HepG2 (cell line): ENCODE measurements around the gene PTBP2. TPM values are rescaled to one million over a fixed set of nuclear protein-coding genes. Genes with fewer than 3 reads are reported as not detected.

ENCODE experiments used
- ATAC-seq: fragments of 200-7000 bp; cut with Tn5 transposase; 3 replicates; pipeline ENCODE4 v1.9.1; 2020; ENCODE audit warnings: mild to moderate bottlenecking, moderate library complexity
- BruUV-seq: library from RNA; stranded (reverse); fragments of 400-500 nt; replicated peaks from 2 replicates; lab custom pipeline; 2021; lab: Mats Ljungman, UMichigan
- CTCF ChIA-PET: fragments of 300-600 bp; formaldehyde crosslinking; extraction: SDS; loops from one replicate; lab custom pipeline; 2021; ENCODE audit warnings: low total read pairs, inconsistent platforms, low intra/inter-chr PET ratio; lab: Yijun Ruan, JAX
- POLR2A ChIA-PET: fragments of 350-600 bp; sonication (Branson Sonifier 250); formaldehyde crosslinking; loops from one replicate; lab custom pipeline; 2020; ENCODE audit warnings: antibody characterized with exemption, inconsistent platforms; lab: Yijun Ruan, JAX
- DNase-seq: peaks from one replicate; pipeline ENCODE4 v3.0.0-alpha.2; 2015; ENCODE audit warnings: low spot score
- FAIRE-seq: peaks from 3 replicates; lab custom pipeline; 2011; peaks lifted over from hg19 to GRCh38; lab: Jason Lieb, UNC
- H2AFZ ChIP-seq: one replicate; pipeline ENCODE4 v1.6.1; 2011; ENCODE audit warnings: low read length, inconsistent platforms
- H3K27ac ChIP-seq: fragments of 300-600 bp; 3 replicates; pipeline ENCODE4 v1.8.0; 2011; ENCODE audit warnings: mixed run types, mild to moderate bottlenecking, mixed read lengths, low read length, inconsistent platforms; ENCODE audit not compliant: insufficient read depth; ENCODE audit errors: extremely low read length
- H3K27me3 ChIP-seq, 2 experiments: fragments of 200-600 bp in 1 of 2; 2 replicates in 1 of 2; 3 replicates in 1 of 2; pipeline versions ENCODE4 v1.6.0 to v1.8.0; 2011; ENCODE audit warnings: low read length in 2 of 2, mild to moderate bottlenecking in 2 of 2, moderate library complexity in 2 of 2, inconsistent platforms in 1 of 2; ENCODE audit not compliant: insufficient read depth in 2 of 2, control insufficient read depth in 1 of 2
- H3K36me3 ChIP-seq, 2 experiments: fragments of 200-600 bp in 1 of 2; replicated peaks in 1 of 2; 2 replicates in 1 of 2; 3 replicates in 1 of 2; pipeline versions ENCODE4 v1.5.1 to v1.8.0; 2011; ENCODE audit warnings: low read length in 2 of 2, inconsistent platforms in 1 of 2; ENCODE audit not compliant: insufficient read depth in 2 of 2, control insufficient read depth in 1 of 2
- H3K4me1 ChIP-seq: 2 replicates; pipeline ENCODE4 v1.5.1; 2012; ENCODE audit warnings: low read length, inconsistent platforms; ENCODE audit not compliant: insufficient read depth
- H3K4me2 ChIP-seq: 2 replicates; pipeline ENCODE4 v1.6.0; 2011; ENCODE audit warnings: low read depth, low read length, inconsistent platforms
- H3K4me3 ChIP-seq, 3 experiments: fragments of 200-600 bp in 1 of 3; sonication (generic), shearing (Covaris generic) in 1 of 3; replicated peaks in 1 of 3; 2 replicates each; pipeline ENCODE4 v1.5.1; 2011 to 2016; ENCODE audit warnings: low read length in 3 of 3, inconsistent platforms in 2 of 3, low read depth in 2 of 3, mild to moderate bottlenecking in 2 of 3, control low read depth in 1 of 3, mixed read lengths in 1 of 3; ENCODE audit not compliant: insufficient read depth in 1 of 3
- H3K79me2 ChIP-seq: one replicate; pipeline ENCODE4 v1.6.1; 2011; ENCODE audit warnings: low read length, inconsistent platforms; ENCODE audit not compliant: insufficient read depth
- H3K9ac ChIP-seq: 2 replicates; pipeline ENCODE4 v1.6.0; 2011; ENCODE audit warnings: mild to moderate bottlenecking, low read depth, low read length, inconsistent platforms; ENCODE audit not compliant: insufficient read depth
- H3K9me3 ChIP-seq: 2 replicates; pipeline ENCODE4 v1.5.1; 2012; ENCODE audit warnings: mild to moderate bottlenecking, low read length
- H4K20me1 ChIP-seq: 2 replicates; pipeline ENCODE4 v1.6.0; 2011; ENCODE audit warnings: inconsistent platforms, mild to moderate bottlenecking, low read length, moderate library complexity; ENCODE audit not compliant: insufficient read depth
- ATM ChIP-seq: fragments of 450-650 bp; IDR thresholded peaks from 2 replicates; pipeline ENCODE4 v1.7.1; 2017; ENCODE audit warnings: mild to moderate bottlenecking, borderline replicate concordance
- DNMT3B ChIP-seq: conservative IDR thresholded peaks from 2 replicates; pipeline ENCODE4 v1.6.1; 2016; ENCODE audit warnings: missing biosample characterization, control low read depth
- NCOA2 ChIP-seq: sonication (generic); formaldehyde crosslinking; IDR thresholded peaks from 2 replicates; pipeline ENCODE4 v1.8.0; 2022; ENCODE audit warnings: inconsistent platforms
- NFE2L1 ChIP-seq: sonication (generic); formaldehyde crosslinking; IDR thresholded peaks from 2 replicates; pipeline ENCODE4 v1.4.0; 2020; ENCODE audit warnings: missing genetic modification reagents, mild to moderate bottlenecking, borderline replicate concordance
- RBM22 ChIP-seq: fragments of 200-400 bp; formaldehyde crosslinking; optimal IDR thresholded peaks from 2 replicates; pipeline ENCODE3; 2017; ENCODE audit warnings: mild to moderate bottlenecking, low read length, moderate library complexity
- ZNF3 ChIP-seq: IDR thresholded peaks from 2 replicates; pipeline ENCODE4 v1.7.0; 2017; ENCODE audit warnings: inconsistent platforms
- ZNF441 ChIP-seq: sonication (generic); formaldehyde crosslinking; IDR thresholded peaks from 2 replicates; pipeline ENCODE4 v1.7.0; 2021; ENCODE audit warnings: missing genetic modification reagents, borderline replicate concordance
- ZNF597 ChIP-seq: sonication (generic); formaldehyde crosslinking; IDR thresholded peaks from 2 replicates; pipeline ENCODE4 v1.5.0; 2020; ENCODE audit warnings: missing genetic modification reagents
- whole genome bisulfite sequencing: methylation state at CpG from one replicate; pipeline ENCODE4 v1.1.6; 2017; ENCODE audit warnings: low lambda C conversion rate; 5-methylcytosine and 5-hydroxymethylcytosine counted together
- in situ Hi-C: cut with HindIII; loops from 2 replicates; pipeline ENCODE4 v1.10.0; 2017; ENCODE audit warnings: low pct_unique_long_range_greater_than_20kb; ENCODE audit not compliant: extremely low pct_ligation_motif_present
- intact Hi-C: fragments of 100-400 bp; cut with micrococcal nuclease; formaldehyde crosslinking; loops from one replicate; pipeline ENCODE4 v1.10.0; 2022; ENCODE audit not compliant: unreplicated experiment
- polyA plus RNA-seq, 8 experiments: library from polyadenylated mRNA; depleted of rRNA in 3 of 8; stranded (reverse) in 7 of 8; unstranded in 1 of 8; fragments of >200 nt; fragmentation: Illumina TruSeq in 4 of 8; extraction: Trizol in 4 of 8; gene quantifications; 2 replicates each; pipeline versions ENCODE4 v1.2.1 to v1.2.3, GENCODE V29; 2011 to 2016; ENCODE audit warnings: low read depth in 4 of 8, missing spikeins in 1 of 8, mixed read lengths in 1 of 8; ENCODE audit not compliant: insufficient read depth in 1 of 8
- total RNA-seq, 5 experiments: library from RNA; depleted of rRNA; stranded (reverse); fragments of >200 nt; fragmentation: Illumina TruSeq; extraction: Trizol; gene quantifications; 2 replicates each; pipeline ENCODE4 v1.2.3, GENCODE V29; 2016; ENCODE audit warnings: low read depth in 1 of 5

Gene PTBP2
- total and polyA plus RNA-seq, 2 of the 13 experiments (the other 11 are each of a cell fraction or from before 2014, with no cell fraction given): 10.5 to 14.1 TPM

- CTCF ChIA-PET: no interaction called here
- no TSS peak for BruUV-seq
- no peaks in the 10 kb centered on the region for H3K27me3 ChIP-seq
- no peak overlapping the region for H2AFZ ChIP-seq
- no peak for TF ChIP-seq NCOA2 (CRISPR knock-in tag)
- TF ChIP-seq DNMT3B (CRISPR knock-in tag): no peak
- TF ChIP-seq ZNF441: no peak
- no peak for TF ChIP-seq ATM
- no peak for TF ChIP-seq ZNF3 (CRISPR knock-in tag)
- TF ChIP-seq NFE2L1 (CRISPR knock-in tag): no peak
- H4K20me1 ChIP-seq: no peaks in the 10 kb centered on the region
- in situ Hi-C loops (loop anchor here (5.0 kb wide), 1 partner anchor 86 kb away; the partner anchor contains the start of gene PTBP2), intact Hi-C loops (no loop called here)
- POLR2A ChIA-PET: no interaction called here
- H3K79me2 ChIP-seq: no peaks in the 10 kb centered on the region
- ATAC-seq (no peak), FAIRE-seq (no peak), DNase-seq (no peak)
- H3K9me3 ChIP-seq: no peaks in the 10 kb centered on the region
- peaks cover 4 to 44% of the 10 kb centered on the region in 2 experiments; a peak in 4 of 5 replicates for H3K36me3 ChIP-seq
- WGBS: 93% methylated on average over 2 of the region's 2 CpGs
- H3K9ac ChIP-seq: no peak overlapping the region
- peaks cover 12% of the 10 kb centered on the region for H3K4me1 ChIP-seq
- H3K4me2 ChIP-seq: no peak overlapping the region
- no peak overlapping the region for H3K4me3 ChIP-seq
- no peak overlapping the region for H3K27ac ChIP-seq
These were observed 86.6 kb downstream of the PTBP2 start for GRCh38 chr1:96808191-96808590.

DNA sequence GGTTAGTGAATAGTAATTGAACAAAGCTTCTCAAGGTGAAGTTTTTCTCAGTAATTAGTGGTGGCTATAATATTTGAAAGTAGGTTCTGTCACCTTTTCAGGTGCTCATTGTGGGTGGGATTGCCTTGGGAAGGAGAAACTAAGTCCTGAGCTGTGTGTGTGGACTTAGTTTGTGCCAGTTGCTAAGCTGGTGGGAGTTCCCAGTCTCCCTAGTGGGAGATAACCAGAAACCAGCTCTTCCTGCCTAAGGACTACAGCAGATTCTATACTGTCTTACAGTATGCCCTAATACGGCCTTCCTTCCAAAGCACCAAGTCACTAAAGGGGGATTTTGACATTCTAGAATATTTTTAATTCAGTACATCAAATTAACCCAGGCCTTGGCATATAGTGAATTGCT, 94.3 kb downstream of the PTBP2 start:
- Histone ChIP-seq H4K20me1 (no peaks in the 10 kb centered on the region), H3K27ac (no peak overlapping the region), H2AFZ (no peak overlapping the region), H3K4me1 (no peaks in the 10 kb centered on the region), H3K4me2 (no peak overlapping the region), H3K36me3 (peaks cover 2 to 35% of the 10 kb centered on the region in 2 experiments; a peak in 3 of 5 replicates), H3K27me3 (no peaks in the 10 kb centered on the region), H3K4me3 (no peak overlapping the region), H3K9me3 (no peaks in the 10 kb centered on the region), H3K79me2 (no peaks in the 10 kb centered on the region), H3K9ac (no peak overlapping the region)
- ChIA-PET CTCF (no interaction called here), POLR2A (no interaction called here)
- in situ Hi-C loops: no loop called here
- intact Hi-C loops: no loop called here
- TF ChIP-seq RBM22 (peak; percentile 65), ZNF597 (CRISPR knock-in tag) (no peak)
- 100% methylated on average over 1 of the region's 1 CpG for WGBS
- no TSS peak for BruUV-seq
- DNase-seq: no peak
- no peak for FAIRE-seq
- no peak for ATAC-seq
